ENCODE results near the gene SFXN5. TPM values are rescaled to one million over a fixed set of nuclear protein-coding genes. Genes with fewer than 3 reads are reported as not detected.
A peak's percentile ranks its signal among the peaks of the same experiment; 100 is the strongest.

SFXN5 gene
- total RNA-seq, 1 donor from 2014 or later, result 9.8 TPM

- peak overlapping the region; percentile 91 to 100 for H3K4me3 ChIP-seq
- TF ChIP-seq CTCF (IDR thresholded peaks at IDR 0.05), result no peak
- TF ChIP-seq POLR2A (IDR thresholded peaks at IDR 0.05), result no peak
- TF ChIP-seq POLR2AphosphoS5 (IDR thresholded peaks at IDR 0.05; ENCODE audit: insufficient read depth in 1 of 2, low read depth in 1 of 2), result no peak
- no peaks in the 10 kb centered on the region for H3K9me3 ChIP-seq
- DNase-seq (ENCODE audit: extremely low spot score in 2 of 2), result no peak
- intact Hi-C loops (cut with DNase I), result loop anchor here (5.0 kb wide), 1 partner anchor 38 kb away; the partner anchor contains the start of gene SFXN5
- H3K4me1 ChIP-seq, result peaks cover 64% of the 10 kb centered on the region
- no peaks in the 10 kb centered on the region for H3K27me3 ChIP-seq
- H3K36me3 ChIP-seq, result no peaks in the 10 kb centered on the region
- H3K27ac ChIP-seq, result peak overlapping the region; percentile 97
Observed at GRCh38 chr2:73110168-73111072, 38.9 kb upstream of the SFXN5 start.

DNA sequence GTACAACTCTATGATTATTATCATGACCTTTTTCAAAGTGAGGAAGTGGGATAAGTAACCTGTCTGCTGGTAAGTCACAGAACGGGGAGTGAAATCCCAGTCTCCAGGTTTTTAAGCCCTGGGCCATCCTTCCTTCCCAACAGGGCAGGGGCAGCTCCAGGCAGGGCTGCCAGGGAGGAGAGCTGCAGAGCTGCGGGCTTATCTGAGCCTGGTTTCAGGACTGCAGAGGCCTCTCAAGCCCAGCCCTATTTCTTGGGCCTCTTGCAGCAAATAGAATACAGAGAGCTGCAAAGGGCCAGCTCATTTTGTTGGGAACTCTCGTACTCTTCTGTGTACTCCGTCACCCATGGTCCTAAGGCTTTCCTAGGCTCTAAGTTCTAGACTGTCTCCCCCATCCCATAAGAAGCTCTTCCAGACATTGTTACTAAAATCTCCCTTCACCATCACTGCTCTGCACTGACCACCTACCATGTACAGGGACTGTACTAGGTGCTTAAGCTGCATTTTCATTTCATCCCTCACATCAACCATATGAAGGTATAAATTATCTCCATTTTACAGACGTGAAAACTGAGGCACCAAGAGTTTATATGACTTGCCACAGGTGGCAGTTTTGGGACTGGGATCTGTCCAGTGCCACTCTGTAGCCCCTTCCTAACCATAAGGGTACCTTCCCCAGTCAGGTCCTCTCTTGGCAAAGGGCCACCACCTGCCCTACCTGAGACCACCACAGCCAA, 38.1 kb upstream of the SFXN5 start:
- no peaks in the 10 kb centered on the region for H3K36me3 ChIP-seq
- no peak overlapping the region for H3K4me3 ChIP-seq
- intact Hi-C loops (cut with DNase I), result loop anchor here (5.0 kb wide), 1 partner anchor 37 kb away; the partner anchor contains the start of gene SFXN5
- no peak for DNase-seq (ENCODE audit: extremely low spot score in 2 of 2)
- peak overlapping the region; percentile 97 for H3K27ac ChIP-seq
- no peak for TF ChIP-seq CTCF (IDR thresholded peaks at IDR 0.05)
- no peak for TF ChIP-seq POLR2A (IDR thresholded peaks at IDR 0.05)
- no peak for TF ChIP-seq POLR2AphosphoS5 (IDR thresholded peaks at IDR 0.05; ENCODE audit: insufficient read depth in 1 of 2, low read depth in 1 of 2)
- no peaks in the 10 kb centered on the region for H3K9me3 ChIP-seq
- H3K4me1 ChIP-seq, result peaks cover 69% of the 10 kb centered on the region
- no peaks in the 10 kb centered on the region for H3K27me3 ChIP-seq

DNA sequence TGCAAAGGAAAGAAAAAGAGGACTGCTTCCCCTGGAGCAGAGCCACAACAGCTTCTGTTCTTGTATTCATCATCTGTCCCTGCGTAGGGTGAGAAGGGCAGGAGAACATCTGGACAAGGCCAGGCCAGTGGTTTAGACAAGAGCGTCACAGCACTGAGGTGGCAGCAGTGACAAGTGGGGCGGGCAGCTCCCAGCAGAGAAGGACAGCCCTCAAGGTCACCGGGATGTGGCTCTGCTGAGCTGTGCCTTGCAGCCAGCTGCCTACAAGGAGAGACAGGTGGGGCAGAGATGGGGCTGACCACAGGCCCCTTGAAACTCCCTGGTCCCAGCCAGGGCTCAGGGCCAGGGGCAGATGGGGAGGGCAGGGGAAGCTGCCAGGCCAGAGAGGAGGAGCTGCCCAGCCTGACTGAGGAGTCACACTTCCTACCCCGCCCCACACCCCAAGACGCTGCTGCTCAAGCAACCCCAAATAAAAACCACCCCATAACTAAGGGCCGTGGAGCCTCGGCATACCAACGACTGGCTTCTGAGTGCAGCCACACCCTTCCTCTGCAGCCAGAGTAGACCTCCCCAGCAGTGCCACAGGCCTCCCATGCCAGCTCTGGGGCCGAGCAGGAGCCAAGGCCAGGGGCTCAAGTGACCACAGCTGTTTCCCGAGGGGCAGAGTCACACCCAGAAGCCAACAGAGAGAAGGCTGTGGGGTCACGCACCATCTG, 35.9 kb upstream of the SFXN5 start:
- H3K4me1 ChIP-seq, result peaks cover 83% of the 10 kb centered on the region
- no peaks in the 10 kb centered on the region for H3K9me3 ChIP-seq
- TF ChIP-seq POLR2AphosphoS5 (IDR thresholded peaks at IDR 0.05; ENCODE audit: insufficient read depth in 1 of 2, low read depth in 1 of 2) (peak in 1 of 2 donors; percentile 6), CTCF (IDR thresholded peaks at IDR 0.05) (no peak)
- peak in 1 of 2 donors; percentile 34 for DNase-seq (ENCODE audit: extremely low spot score in 2 of 2)
- H3K4me3 ChIP-seq, result no peak overlapping the region
- intact Hi-C loops (cut with DNase I), result no loop called here
- H3K36me3 ChIP-seq, result no peaks in the 10 kb centered on the region
- no peaks in the 10 kb centered on the region for H3K27me3 ChIP-seq
- H3K27ac ChIP-seq, result peak overlapping the region; percentile 43

- TF ChIP-seq POLR2A (IDR thresholded peaks at IDR 0.05) (no peak), CTCF (IDR thresholded peaks at IDR 0.05) (no peak), POLR2AphosphoS5 (IDR thresholded peaks at IDR 0.05; ENCODE audit: insufficient read depth in 1 of 2, low read depth in 1 of 2) (no peak)
- no peaks in the 10 kb centered on the region for H3K9me3 ChIP-seq
- no peaks in the 10 kb centered on the region for H3K27me3 ChIP-seq
- peak overlapping the region; percentile 43 for H3K27ac ChIP-seq
- intact Hi-C loops (cut with DNase I), result no loop called here
- no peaks in the 10 kb centered on the region for H3K36me3 ChIP-seq
- H3K4me3 ChIP-seq, result no peak overlapping the region
- DNase-seq (ENCODE audit: extremely low spot score in 2 of 2), result no peak
- H3K4me1 ChIP-seq, result peaks cover 83% of the 10 kb centered on the region
Observed at GRCh38 chr2:73106791-73107190, 35.3 kb upstream of the SFXN5 start.

Data from vagina (tissue), 2 donors.